ENCODE data around the gene DCUN1D3.

GRCh38 chr16:20920799-20921198, 20.6 kb upstream of the DCUN1D3 start:
- no peak for TF ChIP-seq CTCF (IDR thresholded peaks at IDR 0.05)
- TF ChIP-seq POLR2A (IDR thresholded peaks at IDR 0.05) = no peak
- no peak for TF ChIP-seq POLR2AphosphoS5 (IDR thresholded peaks at IDR 0.05)
- TF ChIP-seq EP300 (IDR thresholded peaks at IDR 0.05) = no peak
